ENCODE results near the gene WWC1. TPM values are rescaled to one million over a fixed set of nuclear protein-coding genes. Genes with fewer than 3 reads are reported as not detected.

The WWC1 gene
- polyA plus RNA-seq, 1 experiment: 5.2 TPM

- Histone ChIP-seq H3K27ac (ENCODE audit: low read depth, low read length) (no peak overlapping the region), H3K9me3 (ENCODE audit: control insufficient read depth, insufficient read depth, low read length) (no peaks in the 10 kb centered on the region), H3K27me3 (ENCODE audit: control insufficient read depth, insufficient read depth, low read length) (no peaks in the 10 kb centered on the region), H3K4me3 (ENCODE audit: low read depth, low read length) (no peak overlapping the region)
- POLR2A ChIA-PET: no interaction called here
- no peak for TF ChIP-seq CTCF (IDR thresholded peaks at IDR 0.05; ENCODE audit: low read depth, low read length)
- no peak for DNase-seq (ENCODE audit: low read depth, low spot score)
- CTCF ChIA-PET: interaction anchor here (1.0 kb wide), 1 partner anchor 26 kb away, joined by 3 read pairs; no protein-coding TSS in a partner anchor
These were observed 29.4 kb downstream of the WWC1 start for GRCh38 chr5:168320805-168321204.

- ChIA-PET CTCF (interaction anchor here (0.6 to 1.2 kb wide), 2 partner anchors 9 to 29 kb away, joined by 4 to 5 read pairs; no protein-coding TSS in a partner anchor), POLR2A (interaction anchor here (0.5 to 0.8 kb wide), 2 partner anchors 10 to 43 kb away, joined by 3 to 5 read pairs; no protein-coding TSS in a partner anchor)
- Histone ChIP-seq H3K4me3 (ENCODE audit: low read depth, low read length) (no peak overlapping the region), H3K27me3 (ENCODE audit: control insufficient read depth, insufficient read depth, low read length) (no peaks in the 10 kb centered on the region), H3K27ac (ENCODE audit: low read depth, low read length) (no peak overlapping the region), H3K9me3 (ENCODE audit: control insufficient read depth, insufficient read depth, low read length) (no peaks in the 10 kb centered on the region)
- no peak for TF ChIP-seq CTCF (IDR thresholded peaks at IDR 0.05; ENCODE audit: low read depth, low read length)
- DNase-seq (ENCODE audit: low read depth, low spot score): no peak
These were observed 33.6 kb downstream of the WWC1 start for GRCh38 chr5:168324859-168325630.

- H3K4me3 ChIP-seq (ENCODE audit: low read depth, low read length): no peak overlapping the region
- POLR2A ChIA-PET: no interaction called here
- H3K27me3 ChIP-seq (ENCODE audit: control insufficient read depth, insufficient read depth, low read length): no peaks in the 10 kb centered on the region
- CTCF ChIA-PET: interaction anchor here (1.1 to 1.4 kb wide), 2 partner anchors 33 to 35 kb away, joined by 3 read pairs; no protein-coding TSS in a partner anchor
- H3K27ac ChIP-seq (ENCODE audit: low read depth, low read length): peak overlapping the region; percentile 21
- no peak for DNase-seq (ENCODE audit: low read depth, low spot score)
- TF ChIP-seq CTCF (IDR thresholded peaks at IDR 0.05; ENCODE audit: low read depth, low read length): no peak
- H3K9me3 ChIP-seq (ENCODE audit: control insufficient read depth, insufficient read depth, low read length): no peaks in the 10 kb centered on the region
These were observed 35.6 kb downstream of the WWC1 start for GRCh38 chr5:168327019-168327421.

- Histone ChIP-seq H3K9me3 (ENCODE audit: control insufficient read depth, insufficient read depth, low read length) (no peaks in the 10 kb centered on the region), H3K27ac (ENCODE audit: low read depth, low read length) (no peak overlapping the region), H3K4me3 (ENCODE audit: low read depth, low read length) (no peak overlapping the region), H3K27me3 (ENCODE audit: control insufficient read depth, insufficient read depth, low read length) (no peaks in the 10 kb centered on the region)
- CTCF ChIA-PET: interaction anchor here (0.7 to 1.4 kb wide), 4 partner anchors 16 to 35 kb away, joined by 3 read pairs; no protein-coding TSS in a partner anchor
- POLR2A ChIA-PET: no interaction called here
- DNase-seq (ENCODE audit: low read depth, low spot score): no peak
- no peak for TF ChIP-seq CTCF (IDR thresholded peaks at IDR 0.05; ENCODE audit: low read depth, low read length)
These were observed 36.0 kb downstream of the WWC1 start for GRCh38 chr5:168327451-168327850.

- no peak for TF ChIP-seq CTCF (IDR thresholded peaks at IDR 0.05; ENCODE audit: low read depth, low read length)
- ChIA-PET POLR2A (no interaction called here), CTCF (interaction anchor here (0.7 to 1.4 kb wide), 4 partner anchors 16 to 36 kb away, joined by 3 read pairs; no protein-coding TSS in a partner anchor)
- Histone ChIP-seq H3K9me3 (ENCODE audit: control insufficient read depth, insufficient read depth, low read length) (no peaks in the 10 kb centered on the region), H3K27me3 (ENCODE audit: control insufficient read depth, insufficient read depth, low read length) (no peaks in the 10 kb centered on the region), H3K27ac (ENCODE audit: low read depth, low read length) (no peak overlapping the region), H3K4me3 (ENCODE audit: low read depth, low read length) (no peak overlapping the region)
- no peak for DNase-seq (ENCODE audit: low read depth, low spot score)
These were observed 36.5 kb downstream of the WWC1 start for GRCh38 chr5:168327994-168328393.
